HEK293 (cell line): ENCODE data around the gene REG1A.

ENCODE experiments used
- CTCF ChIA-PET: fragments of 350-600 bp; formaldehyde crosslinking; extraction: SDS; loops from one replicate; lab custom pipeline; 2021; ENCODE audit warnings: antibody characterized with exemption; lab: Yijun Ruan, JAX
- POLR2A ChIA-PET: fragments of 300-600 bp; formaldehyde crosslinking; extraction: SDS; loops from one replicate; lab custom pipeline; 2020; ENCODE audit warnings: antibody characterized with exemption, inconsistent platforms; lab: Yijun Ruan, JAX
- H3K27ac ChIP-seq: fragments of 200-500 bp; sonication (Bioruptor generic); 2 replicates; pipeline ENCODE4 v1.5.1; 2014; ENCODE audit warnings: low read depth, low read length, control low read depth, inconsistent platforms; ENCODE audit errors: extremely low read depth
- H3K36me3 ChIP-seq, 2 experiments: fragments of 200-500 bp in 1 of 2; sonication (Bioruptor generic) in 1 of 2; 1 replicate in 1 of 2; 2 replicates in 1 of 2; pipeline ENCODE4 v1.5.1; 2014 to 2017; ENCODE audit warnings: inconsistent platforms in 2 of 2, low read length in 2 of 2; ENCODE audit not compliant: control insufficient read depth in 2 of 2, insufficient read depth in 1 of 2
- H3K4me1 ChIP-seq: fragments of 200-500 bp; sonication (Bioruptor generic); 2 replicates; pipeline ENCODE4 v1.5.1; 2014; ENCODE audit warnings: mild to moderate bottlenecking, low read length, inconsistent platforms; ENCODE audit not compliant: control insufficient read depth, insufficient read depth
- H3K4me3 ChIP-seq: 2 replicates; pipeline ENCODE4 v1.5.1; 2011; ENCODE audit warnings: low read depth, mild to moderate bottlenecking, control low read depth, low read length, moderate library complexity
- H3K9me3 ChIP-seq: fragments of 200-500 bp; sonication (Bioruptor generic); 2 replicates; pipeline ENCODE4 v1.5.1; 2014; ENCODE audit warnings: low read depth, low read length, inconsistent platforms; ENCODE audit not compliant: control insufficient read depth, insufficient read depth
- GLI4 ChIP-seq: fragments of 450-650 bp; formaldehyde crosslinking; IDR thresholded peaks from 2 replicates; pipeline ENCODE4 v1.5.1; 2016; ENCODE audit warnings: missing biosample characterization, missing genetic modification characterization
- GLIS1 ChIP-seq: fragments of 450-650 bp; formaldehyde crosslinking; IDR thresholded peaks from 2 replicates; pipeline ENCODE4 v1.5.1; 2016; ENCODE audit warnings: missing biosample characterization, missing genetic modification characterization
- IKZF3 ChIP-seq: fragments of 450-650 bp; IDR thresholded peaks from 2 replicates; pipeline ENCODE4 v1.5.0; 2018; ENCODE audit warnings: missing biosample characterization, mild to moderate bottlenecking, missing genetic modification characterization, moderate library complexity
- PRDM10 ChIP-seq: fragments of 450-650 bp; formaldehyde crosslinking; IDR thresholded peaks from 2 replicates; pipeline ENCODE4 v1.5.1; 2016; ENCODE audit warnings: missing biosample characterization, missing genetic modification characterization
- SALL2 ChIP-seq: fragments of 450-650 bp; formaldehyde crosslinking; IDR thresholded peaks from 2 replicates; pipeline ENCODE4 v1.5.0; 2017; ENCODE audit warnings: missing biosample characterization, mild to moderate bottlenecking, missing genetic modification characterization, borderline replicate concordance
- WT1 ChIP-seq: fragments of 450-650 bp; formaldehyde crosslinking; IDR thresholded peaks from 2 replicates; pipeline ENCODE4 v1.5.1; 2016; ENCODE audit warnings: missing biosample characterization, missing genetic modification characterization
- ZBTB1 ChIP-seq: fragments of 450-650 bp; formaldehyde crosslinking; IDR thresholded peaks from 2 replicates; pipeline ENCODE4 v1.5.1; 2016; ENCODE audit warnings: missing biosample characterization, missing genetic modification characterization
- ZNF140 ChIP-seq: fragments of 450-650 bp; formaldehyde crosslinking; IDR thresholded peaks from 2 replicates; pipeline ENCODE4 v1.5.1; 2016; ENCODE audit warnings: missing biosample characterization, missing genetic modification characterization
- ZNF16 ChIP-seq: fragments of 450-650 bp; formaldehyde crosslinking; IDR thresholded peaks from 2 replicates; pipeline ENCODE4 v1.5.1; 2016; ENCODE audit warnings: low read depth, missing biosample characterization, missing genetic modification characterization
- ZNF174 ChIP-seq: fragments of 450-650 bp; formaldehyde crosslinking; IDR thresholded peaks from 2 replicates; pipeline ENCODE4 v1.5.0; 2017; ENCODE audit warnings: missing biosample characterization, mild to moderate bottlenecking, missing genetic modification characterization
- ZNF2 ChIP-seq: fragments of 450-650 bp; formaldehyde crosslinking; IDR thresholded peaks from 2 replicates; pipeline ENCODE4 v1.5.1; 2016; ENCODE audit warnings: missing biosample characterization, missing genetic modification characterization
- ZNF202 ChIP-seq: fragments of 450-650 bp; formaldehyde crosslinking; IDR thresholded peaks from 2 replicates; pipeline ENCODE4 v1.5.1; 2016; ENCODE audit warnings: missing biosample characterization, missing genetic modification characterization, borderline replicate concordance
- ZNF23 ChIP-seq: fragments of 450-650 bp; formaldehyde crosslinking; IDR thresholded peaks from 2 replicates; pipeline ENCODE4 v1.5.1; 2016; ENCODE audit warnings: missing biosample characterization, missing genetic modification characterization, borderline replicate concordance
- ZNF366 ChIP-seq: fragments of 450-650 bp; formaldehyde crosslinking; conservative IDR thresholded peaks from 2 replicates; pipeline ENCODE4 v1.5.1; 2016; ENCODE audit warnings: missing biosample characterization, missing genetic modification characterization
- ZNF398 ChIP-seq: fragments of 450-650 bp; formaldehyde crosslinking; IDR thresholded peaks from 2 replicates; pipeline ENCODE4 v1.5.1; 2017; ENCODE audit warnings: missing biosample characterization, missing genetic modification characterization
- ZNF423 ChIP-seq: fragments of 450-650 bp; formaldehyde crosslinking; IDR thresholded peaks from 2 replicates; pipeline ENCODE4 v1.5.1; 2016; ENCODE audit warnings: missing biosample characterization, missing genetic modification characterization
- ZNF510 ChIP-seq: fragments of 450-650 bp; formaldehyde crosslinking; IDR thresholded peaks from 2 replicates; pipeline ENCODE4 v1.5.1; 2018; ENCODE audit warnings: mild to moderate bottlenecking, missing genetic modification characterization, missing biosample characterization; ENCODE audit not compliant: insufficient replicate concordance
- ZNF549 ChIP-seq: fragments of 450-650 bp; IDR thresholded peaks from 2 replicates; pipeline ENCODE4 v1.5.1; 2018; ENCODE audit warnings: missing biosample characterization, missing genetic modification characterization, mild to moderate bottlenecking, inconsistent platforms, moderate library complexity
- ZNF623 ChIP-seq: fragments of 450-650 bp; formaldehyde crosslinking; IDR thresholded peaks from 2 replicates; pipeline ENCODE4 v1.5.1; 2016; ENCODE audit warnings: missing biosample characterization, missing genetic modification characterization
- ZNF664 ChIP-seq: fragments of 450-650 bp; formaldehyde crosslinking; IDR thresholded peaks from 2 replicates; pipeline ENCODE4 v1.5.1; 2016; ENCODE audit warnings: missing biosample characterization, missing genetic modification characterization
- ZNF701 ChIP-seq: fragments of 450-650 bp; formaldehyde crosslinking; IDR thresholded peaks from 2 replicates; pipeline ENCODE4 v1.5.1; 2016; ENCODE audit warnings: missing biosample characterization, missing genetic modification characterization
- ZNF830 ChIP-seq: fragments of 450-650 bp; IDR thresholded peaks from 2 replicates; pipeline ENCODE4 v1.5.0; 2018; ENCODE audit warnings: missing biosample characterization, missing genetic modification characterization, low read depth, mild to moderate bottlenecking, moderate library complexity
- ZNF837 ChIP-seq: fragments of 450-650 bp; formaldehyde crosslinking; IDR thresholded peaks from 2 replicates; pipeline ENCODE4 v1.5.1; 2016; ENCODE audit warnings: missing biosample characterization, missing genetic modification characterization
- TF ChIP-seq, protein P1 (sequence below): fragments of 450-650 bp; formaldehyde crosslinking; IDR thresholded peaks from 2 replicates; pipeline ENCODE4; 2016; ENCODE audit warnings: missing biosample characterization, missing genetic modification characterization

REG1A gene

DNA sequence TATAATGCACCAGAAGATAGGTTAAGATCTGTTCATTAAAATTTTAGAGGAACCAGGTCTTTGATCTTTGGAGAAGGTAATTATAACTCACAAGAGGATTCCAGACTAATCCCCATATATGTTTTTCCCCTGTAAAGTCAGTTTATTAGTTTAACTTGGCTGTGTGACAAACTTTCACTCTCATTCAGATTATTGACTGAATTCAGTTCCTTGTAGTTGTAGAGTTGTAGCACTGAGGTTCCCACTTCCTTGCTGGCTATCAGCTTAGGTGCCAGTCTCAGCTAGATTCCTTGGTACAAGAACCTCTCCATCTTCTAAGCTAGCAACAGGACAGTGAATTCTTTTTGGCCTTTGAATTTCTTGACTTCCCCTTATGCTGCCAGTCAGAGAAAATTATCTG is 19.1 kb downstream of the REG1A start:
- H3K9me3 ChIP-seq = no peaks in the 10 kb centered on the region
- H3K36me3 ChIP-seq = no peaks in the 10 kb centered on the region
- no peak overlapping the region for H3K27ac ChIP-seq
- ChIA-PET CTCF (no interaction called here), POLR2A (no interaction called here)
- TF ChIP-seq, protein P1, sequence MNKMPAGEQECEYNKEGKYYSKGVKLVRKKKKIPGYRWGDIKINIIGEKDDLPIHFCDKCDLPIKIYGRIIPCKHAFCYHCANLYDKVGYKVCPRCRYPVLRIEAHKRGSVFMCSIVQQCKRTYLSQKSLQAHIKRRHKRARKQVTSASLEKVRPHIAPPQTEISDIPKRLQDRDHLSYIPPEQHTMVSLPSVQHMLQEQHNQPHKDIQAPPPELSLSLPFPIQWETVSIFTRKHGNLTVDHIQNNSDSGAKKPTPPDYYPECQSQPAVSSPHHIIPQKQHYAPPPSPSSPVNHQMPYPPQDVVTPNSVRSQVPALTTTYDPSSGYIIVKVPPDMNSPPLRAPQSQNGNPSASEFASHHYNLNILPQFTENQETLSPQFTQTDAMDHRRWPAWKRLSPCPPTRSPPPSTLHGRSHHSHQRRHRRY = no peak
- no peak for TF ChIP-seq ZNF664
- TF ChIP-seq ZNF423 (tag by site-specific recombination) = no peak
- TF ChIP-seq ZNF2 (tag by site-specific recombination) = no peak
- TF ChIP-seq GLIS1 (tag by site-specific recombination) = no peak
- no peak for TF ChIP-seq ZNF366
- no peak for TF ChIP-seq IKZF3 (tag by site-specific recombination)
- TF ChIP-seq ZNF140 (tag by site-specific recombination) = no peak
- TF ChIP-seq ZBTB1 = no peak
- no peak for TF ChIP-seq ZNF510 (tag by site-specific recombination)
- no peak for TF ChIP-seq GLI4
- no peak for TF ChIP-seq ZNF837 (tag by site-specific recombination)
- no peak for TF ChIP-seq ZNF830 (tag by site-specific recombination)
- no peak for TF ChIP-seq ZNF23 (tag by site-specific recombination)
- TF ChIP-seq ZNF623 = no peak
- no peak for TF ChIP-seq ZNF202 (tag by site-specific recombination)
- no peaks in the 10 kb centered on the region for H3K4me1 ChIP-seq
- H3K4me3 ChIP-seq = no peak overlapping the region

GRCh38 chr2:79155826-79156476 is 35.7 kb downstream of the REG1A start:
- ChIA-PET POLR2A (no interaction called here), CTCF (interaction anchor here (0.5 kb wide), 1 partner anchor 16 kb away, joined by 3 read pairs; no protein-coding TSS in a partner anchor)
- no peak for TF ChIP-seq ZNF549 (tag by site-specific recombination)
- no peak for TF ChIP-seq WT1
- TF ChIP-seq ZNF701 = no peak
- TF ChIP-seq ZNF174 (tag by site-specific recombination) = no peak
- no peak for TF ChIP-seq PRDM10 (tag by site-specific recombination)
- TF ChIP-seq SALL2 (tag by site-specific recombination) = no peak
- no peak for TF ChIP-seq IKZF3 (tag by site-specific recombination)
- no peak for TF ChIP-seq ZNF16
- TF ChIP-seq ZNF398 (tag by site-specific recombination) = no peak
- no peaks in the 10 kb centered on the region for H3K4me1 ChIP-seq
- no peaks in the 10 kb centered on the region for H3K9me3 ChIP-seq
- no peak overlapping the region for H3K4me3 ChIP-seq
- no peaks in the 10 kb centered on the region for H3K36me3 ChIP-seq
- H3K27ac ChIP-seq = no peak overlapping the region
